ENCODE data around the gene BRINP2. TPM values are rescaled to one million over a fixed set of nuclear protein-coding genes. Genes with fewer than 3 reads are reported as not detected.

Gene BRINP2
- total RNA-seq, 4 donors from 2014 or later, result 0.42 to 1.7 (median 0.70) TPM

DNA sequence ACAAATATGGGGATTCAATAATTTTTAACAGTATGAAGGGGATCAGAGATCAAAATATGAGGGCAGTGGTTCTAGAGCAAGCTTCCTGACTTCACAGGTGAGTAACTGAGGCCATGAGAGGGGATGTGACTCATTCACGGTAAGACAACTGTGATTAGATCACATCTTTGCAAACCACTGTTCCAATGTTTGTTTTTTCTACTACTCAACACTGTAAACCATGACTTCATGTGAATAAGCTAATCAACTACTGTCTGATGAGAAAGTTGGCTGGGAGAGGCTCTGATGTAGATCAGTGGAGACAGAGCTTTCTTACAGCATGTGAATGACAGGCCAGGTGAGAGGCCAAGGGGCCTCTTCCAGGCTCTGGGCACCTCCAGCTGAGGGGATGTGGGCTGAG is 84.7 kb downstream of the BRINP2 start:
- H3K36me3 ChIP-seq, result no peaks in the 10 kb centered on the region
- no peak overlapping the region for H3K27ac ChIP-seq (replicated peaks in 1 of 4)
- H3K9me3 ChIP-seq, result no peaks in the 10 kb centered on the region
- intact Hi-C loops (cut with DNase I), result loop anchor here (10.0 kb wide), 1 partner anchor 689 kb away; no protein-coding TSS in a partner anchor
- H3K4me3 ChIP-seq, result no peak overlapping the region
- peaks cover 9 to 23% (median 15%) of the 10 kb centered on the region in 4 donors for H3K4me1 ChIP-seq
- H3K27me3 ChIP-seq, result no peaks in the 10 kb centered on the region
- DNase-seq (ENCODE audit: extremely low spot score), result no peak
- TF ChIP-seq POLR2A (IDR thresholded peaks at IDR 0.05; ENCODE audit: low read depth), result no peak
- no peak for TF ChIP-seq POLR2AphosphoS5 (IDR thresholded peaks at IDR 0.05)
- TF ChIP-seq EP300 (IDR thresholded peaks at IDR 0.05), result no peak
- TF ChIP-seq, protein P1, sequence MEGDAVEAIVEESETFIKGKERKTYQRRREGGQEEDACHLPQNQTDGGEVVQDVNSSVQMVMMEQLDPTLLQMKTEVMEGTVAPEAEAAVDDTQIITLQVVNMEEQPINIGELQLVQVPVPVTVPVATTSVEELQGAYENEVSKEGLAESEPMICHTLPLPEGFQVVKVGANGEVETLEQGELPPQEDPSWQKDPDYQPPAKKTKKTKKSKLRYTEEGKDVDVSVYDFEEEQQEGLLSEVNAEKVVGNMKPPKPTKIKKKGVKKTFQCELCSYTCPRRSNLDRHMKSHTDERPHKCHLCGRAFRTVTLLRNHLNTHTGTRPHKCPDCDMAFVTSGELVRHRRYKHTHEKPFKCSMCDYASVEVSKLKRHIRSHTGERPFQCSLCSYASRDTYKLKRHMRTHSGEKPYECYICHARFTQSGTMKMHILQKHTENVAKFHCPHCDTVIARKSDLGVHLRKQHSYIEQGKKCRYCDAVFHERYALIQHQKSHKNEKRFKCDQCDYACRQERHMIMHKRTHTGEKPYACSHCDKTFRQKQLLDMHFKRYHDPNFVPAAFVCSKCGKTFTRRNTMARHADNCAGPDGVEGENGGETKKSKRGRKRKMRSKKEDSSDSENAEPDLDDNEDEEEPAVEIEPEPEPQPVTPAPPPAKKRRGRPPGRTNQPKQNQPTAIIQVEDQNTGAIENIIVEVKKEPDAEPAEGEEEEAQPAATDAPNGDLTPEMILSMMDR (IDR thresholded peaks at IDR 0.05), result no peak
- 63% methylated on average over 1 of the region's 1 CpG for WGBS

DNA sequence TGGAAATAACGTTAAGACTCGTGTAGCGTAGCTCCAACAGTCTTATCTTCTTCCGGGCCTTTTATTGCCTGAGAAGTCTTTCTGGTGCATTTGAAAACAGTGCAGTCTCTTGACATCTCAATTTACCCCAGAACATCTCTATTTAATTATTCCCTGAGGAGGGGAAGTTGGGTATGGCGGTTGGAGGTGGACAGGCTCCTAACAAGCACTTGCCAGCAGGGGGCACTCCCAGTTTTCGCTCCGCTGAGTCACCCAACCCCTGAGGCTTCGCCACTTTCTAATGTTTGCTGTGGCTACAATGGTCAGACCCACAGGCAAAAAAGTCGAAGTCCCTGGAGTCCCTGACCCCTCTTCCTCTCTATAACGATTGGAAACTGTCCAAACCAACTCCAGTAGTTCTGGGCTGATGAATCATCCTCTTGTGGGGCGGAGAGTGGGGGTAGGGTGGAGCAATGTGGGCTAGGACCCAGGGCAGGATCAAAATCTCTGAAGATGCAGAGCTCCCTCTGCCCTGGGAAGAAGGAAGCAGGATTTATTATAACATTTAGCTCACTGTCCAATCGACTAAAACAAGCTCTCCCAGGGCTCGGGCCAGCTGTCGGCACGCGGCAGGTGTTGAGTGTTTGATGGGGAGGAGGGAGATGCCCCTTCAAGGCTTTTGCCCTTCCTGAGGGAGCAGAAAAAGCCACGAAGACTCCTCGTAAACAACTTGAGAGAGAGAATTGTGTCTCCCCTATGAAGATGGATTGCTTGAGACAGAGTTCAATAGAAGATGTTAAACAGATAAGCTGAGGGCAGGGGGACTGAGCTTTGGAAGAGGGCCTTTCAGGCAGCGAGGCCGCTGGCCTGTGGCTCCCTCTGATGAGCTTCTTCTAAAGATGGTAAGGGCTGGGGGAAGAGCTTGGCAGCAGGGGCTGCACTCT is 85.7 kb downstream of the BRINP2 start:
- intact Hi-C loops (cut with DNase I), result loop anchor here (10.0 kb wide), 1 partner anchor 688 kb away; no protein-coding TSS in a partner anchor
- Histone ChIP-seq H3K36me3 (no peaks in the 10 kb centered on the region), H3K9me3 (no peaks in the 10 kb centered on the region), H3K27me3 (no peaks in the 10 kb centered on the region), H3K27ac (replicated peaks in 1 of 4) (peak overlapping the region in 1 of 4 donors; percentile 26), H3K4me1 (peaks cover 9 to 18% (median 14%) of the 10 kb centered on the region in 4 donors), H3K4me3 (peak overlapping the region in 2 of 4 donors; percentile 2 to 7)
- no peak for TF ChIP-seq POLR2A (IDR thresholded peaks at IDR 0.05; ENCODE audit: low read depth)
- TF ChIP-seq EP300 (IDR thresholded peaks at IDR 0.05), result no peak
- peak in 1 of 2 donors; percentile 25 for TF ChIP-seq POLR2AphosphoS5 (IDR thresholded peaks at IDR 0.05)
- TF ChIP-seq, protein P1 (IDR thresholded peaks at IDR 0.05), result peak; percentile 52 to 65 (median 52)
- WGBS, result 37% methylated on average over 19 of the region's 20 CpGs
- no peak for DNase-seq (ENCODE audit: extremely low spot score)

DNA sequence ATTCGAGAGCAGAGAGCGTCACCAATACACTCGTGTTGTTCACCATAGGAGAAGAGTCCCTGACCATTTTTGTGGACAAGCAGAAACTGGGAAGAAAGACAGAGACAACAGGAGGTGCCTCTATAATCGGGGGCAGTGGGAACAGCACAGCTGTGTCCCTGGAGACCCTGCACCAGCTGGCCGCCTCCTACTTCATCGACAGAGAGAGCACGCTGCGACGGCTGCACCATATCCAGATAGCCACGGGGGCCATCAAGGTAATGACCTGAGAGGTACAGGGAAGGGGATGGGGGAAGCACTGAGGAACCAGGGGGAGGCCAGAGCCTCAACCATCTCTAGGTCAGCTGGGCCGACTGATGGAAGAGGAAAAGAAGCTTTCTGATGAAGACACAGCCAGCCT is 86.4 kb downstream of the BRINP2 start:
- 77% methylated on average over 11 of the region's 11 CpGs for WGBS
- DNase-seq (ENCODE audit: extremely low spot score), result no peak
- Histone ChIP-seq H3K27me3 (no peaks in the 10 kb centered on the region), H3K27ac (replicated peaks in 1 of 4) (no peak overlapping the region), H3K4me3 (no peak overlapping the region), H3K4me1 (peaks cover 9 to 18% (median 14%) of the 10 kb centered on the region in 4 donors), H3K36me3 (no peaks in the 10 kb centered on the region), H3K9me3 (no peaks in the 10 kb centered on the region)
- TF ChIP-seq POLR2AphosphoS5 (IDR thresholded peaks at IDR 0.05), result no peak
- TF ChIP-seq, protein P1 (IDR thresholded peaks at IDR 0.05), result no peak
- no peak for TF ChIP-seq EP300 (IDR thresholded peaks at IDR 0.05)
- TF ChIP-seq POLR2A (IDR thresholded peaks at IDR 0.05; ENCODE audit: low read depth), result no peak
- intact Hi-C loops (cut with DNase I), result loop anchor here (10.0 kb wide), 1 partner anchor 688 kb away; no protein-coding TSS in a partner anchor

- Histone ChIP-seq H3K36me3 (no peaks in the 10 kb centered on the region), H3K27ac (replicated peaks in 1 of 4) (no peak overlapping the region), H3K9me3 (no peaks in the 10 kb centered on the region), H3K4me1 (peaks cover 9 to 18% (median 14%) of the 10 kb centered on the region in 4 donors), H3K4me3 (no peak overlapping the region), H3K27me3 (no peaks in the 10 kb centered on the region)
- TF ChIP-seq EP300 (IDR thresholded peaks at IDR 0.05) (no peak), POLR2A (IDR thresholded peaks at IDR 0.05; ENCODE audit: low read depth) (no peak), POLR2AphosphoS5 (IDR thresholded peaks at IDR 0.05) (no peak)
- TF ChIP-seq, protein P1 (IDR thresholded peaks at IDR 0.05), result no peak
- WGBS, result 87% methylated on average over 4 of the region's 4 CpGs
- no peak for DNase-seq (ENCODE audit: extremely low spot score)
- intact Hi-C loops (cut with DNase I), result loop anchor here (10.0 kb wide), 1 partner anchor 687 kb away; no protein-coding TSS in a partner anchor
Measured at GRCh38 chr1:177257576-177257975, 86.8 kb downstream of the BRINP2 start.
